Stomach smooth muscle (tissue), 2 donors: ENCODE data around the gene PRIMA1.

Experiments
- H3K27ac ChIP-seq: one replicate; pipeline ENCODE4 v1.7.0; 2013; ENCODE audit warnings: mild to moderate bottlenecking, low read length, inconsistent platforms
- H3K27me3 ChIP-seq, 2 donors: one replicate each; pipeline ENCODE4 v1.7.0; 2013; ENCODE audit warnings: low read length in 2 of 2; ENCODE audit not compliant: insufficient read depth in 2 of 2, control insufficient read depth in 1 of 2
- H3K36me3 ChIP-seq, 2 donors: one replicate each; pipeline ENCODE4 v1.7.0; 2013; ENCODE audit warnings: low read length in 2 of 2; ENCODE audit not compliant: control insufficient read depth in 2 of 2, insufficient read depth in 2 of 2
- H3K4me1 ChIP-seq: one replicate; pipeline ENCODE4 v1.7.0; 2013; ENCODE audit warnings: low read length; ENCODE audit not compliant: control insufficient read depth, insufficient read depth
- H3K4me3 ChIP-seq, 2 donors: one replicate each; pipeline ENCODE4 v1.7.0; 2013; ENCODE audit warnings: low read length in 2 of 2
- H3K9ac ChIP-seq, 2 donors: one replicate each; pipeline ENCODE4 v1.7.0; 2013; ENCODE audit warnings: low read length in 2 of 2, mild to moderate bottlenecking in 1 of 2
- H3K9me3 ChIP-seq, 2 donors: one replicate each; pipeline ENCODE4 v1.7.0; 2013; ENCODE audit warnings: low read length in 2 of 2; ENCODE audit not compliant: control insufficient read depth in 2 of 2
- donor health status: healthy.
- donor health status: Pancreatic carcinoma.

Gene PRIMA1, protein sequence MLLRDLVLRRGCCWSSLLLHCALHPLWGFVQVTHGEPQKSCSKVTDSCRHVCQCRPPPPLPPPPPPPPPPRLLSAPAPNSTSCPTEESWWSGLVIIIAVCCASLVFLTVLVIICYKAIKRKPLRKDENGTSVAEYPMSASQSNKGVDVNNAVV

GRCh38 chr14:93788293-93788542, at the start of gene PRIMA1:
Gene PRIMA1 (minus strand): TSS chr14:93788485. CDS start chr14:93787718, 767 bp downstream.
- Histone ChIP-seq H3K9me3 (no peaks in the 10 kb centered on the region), H3K27ac (peak within 1 kb of the TSS; percentile 88), H3K36me3 (peaks cover 4 to 6% of the 10 kb centered on the region in 2 donors), H3K9ac (peak within 1 kb of the TSS; percentile 67 to 80), H3K4me1 (peaks cover 65% of the 10 kb centered on the region), H3K27me3 (no peaks in the 10 kb centered on the region), H3K4me3 (peak within 1 kb of the TSS; percentile 90 to 92)

DNA sequence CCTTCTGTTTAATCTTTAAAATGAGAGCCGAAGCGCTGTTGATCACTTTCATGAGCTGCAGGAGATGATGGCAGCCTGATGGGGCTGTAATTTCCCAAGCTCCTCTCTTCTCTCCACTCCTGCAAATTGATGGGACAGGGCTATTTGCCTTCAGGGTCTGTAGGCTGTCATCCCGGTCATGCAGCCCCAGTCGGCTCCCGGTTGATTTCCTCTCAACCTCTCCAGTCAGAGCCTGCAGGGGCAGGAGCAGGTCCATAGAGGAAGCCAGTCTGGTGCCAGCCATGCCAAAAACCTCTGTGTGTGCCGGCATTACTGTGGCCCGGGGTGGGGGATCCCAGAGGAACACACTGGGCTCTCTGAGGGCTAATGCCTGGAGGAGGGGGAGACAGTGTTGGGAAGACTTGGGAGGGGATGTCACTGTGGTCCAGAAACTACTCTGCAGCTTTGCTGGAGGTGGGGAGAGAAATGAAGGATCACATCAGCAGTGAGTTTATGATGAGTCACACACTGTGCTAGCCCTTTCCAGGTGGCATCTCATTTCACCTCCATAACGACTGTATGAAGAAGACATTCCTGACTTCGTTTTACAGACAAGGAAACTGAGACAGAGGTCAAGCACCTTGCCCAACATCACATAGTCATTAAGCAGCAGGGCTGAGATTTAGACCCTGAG, 46.5 kb upstream of the PRIMA1 start:
- Histone ChIP-seq H3K4me1 (peaks cover 10% of the 10 kb centered on the region), H3K36me3 (no peaks in the 10 kb centered on the region), H3K27ac (no peak overlapping the region), H3K27me3 (no peaks in the 10 kb centered on the region), H3K9me3 (no peaks in the 10 kb centered on the region), H3K4me3 (no peak overlapping the region), H3K9ac (no peak overlapping the region)

GRCh38 chr14:93832665-93833064, 44.4 kb upstream of the PRIMA1 start:
- H3K9me3 ChIP-seq, result no peaks in the 10 kb centered on the region
- H3K9ac ChIP-seq, result no peak overlapping the region
- no peak overlapping the region for H3K27ac ChIP-seq
- H3K36me3 ChIP-seq, result no peaks in the 10 kb centered on the region
- H3K4me3 ChIP-seq, result no peak overlapping the region
- no peaks in the 10 kb centered on the region for H3K27me3 ChIP-seq
- H3K4me1 ChIP-seq, result peaks cover 10% of the 10 kb centered on the region

DNA sequence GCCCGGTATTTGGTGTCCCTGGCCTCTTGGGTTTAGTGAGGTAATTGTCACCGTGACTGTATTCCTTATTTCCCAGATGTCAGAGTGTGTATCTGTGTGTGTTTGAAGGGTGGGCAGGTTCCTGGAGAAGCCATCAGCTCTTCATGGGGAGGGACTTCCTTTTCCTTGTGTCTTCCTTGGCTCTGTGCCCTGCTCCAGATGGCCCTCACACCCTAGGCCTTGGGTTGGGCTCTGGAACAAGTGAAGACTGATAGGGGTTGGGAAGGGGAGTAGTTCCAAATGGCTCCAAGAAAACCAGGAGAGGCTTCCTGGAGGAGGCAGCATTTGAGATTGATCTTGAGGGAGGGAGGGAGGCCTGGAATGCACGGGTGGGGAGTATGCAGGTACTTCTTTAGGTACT, 43.8 kb upstream of the PRIMA1 start:
- H3K27ac ChIP-seq, result no peak overlapping the region
- no peaks in the 10 kb centered on the region for H3K27me3 ChIP-seq
- H3K36me3 ChIP-seq, result no peaks in the 10 kb centered on the region
- no peak overlapping the region for H3K4me3 ChIP-seq
- no peaks in the 10 kb centered on the region for H3K9me3 ChIP-seq
- no peak overlapping the region for H3K9ac ChIP-seq
- H3K4me1 ChIP-seq, result peaks cover 10% of the 10 kb centered on the region

DNA sequence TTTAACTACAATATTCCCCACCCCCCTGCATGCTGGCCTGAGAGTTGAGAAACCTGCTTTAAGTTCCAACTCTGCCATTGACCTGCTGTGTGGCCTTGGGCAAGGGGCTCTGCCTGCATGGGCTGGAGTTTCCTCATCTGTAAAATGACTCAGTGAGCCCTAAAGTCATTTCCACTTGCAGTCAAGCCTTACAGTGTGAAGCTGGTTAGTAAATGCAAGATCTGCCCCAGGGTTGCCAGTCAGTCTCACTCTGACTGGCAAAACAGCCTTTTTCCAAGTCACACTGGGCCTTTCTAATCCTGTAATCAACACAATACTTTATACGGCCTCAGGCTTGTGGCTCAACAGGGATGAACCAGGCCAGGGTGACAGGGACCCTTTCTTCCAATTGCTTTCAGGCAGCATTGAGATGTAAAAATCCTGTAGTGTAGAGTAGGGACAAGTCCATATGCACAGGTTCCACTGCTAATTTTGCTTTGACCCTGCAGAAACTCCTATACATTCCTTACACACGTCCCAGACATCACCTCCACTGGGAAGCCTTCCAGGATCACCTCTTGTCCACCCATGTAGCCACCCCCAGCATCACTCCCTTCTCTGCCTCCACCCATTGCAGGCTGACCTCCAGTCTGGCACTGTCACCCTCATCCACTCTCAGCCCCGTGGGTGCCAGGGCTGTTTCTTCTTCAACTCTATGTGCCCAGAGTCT, 42.6 kb upstream of the PRIMA1 start:
- no peak overlapping the region for H3K9ac ChIP-seq
- H3K27me3 ChIP-seq, result no peaks in the 10 kb centered on the region
- H3K4me1 ChIP-seq, result peaks cover 10% of the 10 kb centered on the region
- no peak overlapping the region for H3K27ac ChIP-seq
- no peak overlapping the region for H3K4me3 ChIP-seq
- no peaks in the 10 kb centered on the region for H3K36me3 ChIP-seq
- H3K9me3 ChIP-seq, result no peaks in the 10 kb centered on the region

DNA sequence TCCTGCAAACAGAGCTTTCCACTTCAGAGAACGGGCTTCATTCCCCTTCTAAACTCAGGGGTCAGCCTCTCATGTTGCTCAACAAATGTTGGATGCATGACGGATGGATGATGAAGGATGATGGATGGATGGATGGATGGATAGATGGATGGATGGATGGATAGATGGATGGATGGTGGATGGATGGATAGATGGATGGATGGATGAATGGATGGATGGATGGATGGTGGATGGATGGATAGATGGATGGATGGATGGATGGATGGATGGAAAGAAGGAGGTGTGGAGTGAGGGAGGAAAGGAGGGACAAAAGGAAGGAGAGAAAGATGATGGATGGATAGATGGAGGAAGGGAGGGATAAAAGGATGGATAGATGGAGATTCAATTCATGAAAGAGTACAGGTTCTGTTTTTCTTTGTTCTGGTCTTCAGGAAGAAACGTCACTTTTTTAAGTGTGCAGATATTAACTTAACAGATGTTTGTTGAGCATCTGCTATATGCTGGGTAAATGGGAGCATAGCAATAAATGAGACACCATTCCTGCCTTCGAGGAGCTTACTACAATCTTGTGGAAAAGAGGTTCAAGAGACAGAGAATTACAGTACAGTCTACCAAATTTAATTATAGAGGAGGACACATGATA, 41.7 kb upstream of the PRIMA1 start:
- no peak overlapping the region for H3K4me3 ChIP-seq

GRCh38 chr14:93825235-93825553, 36.9 kb upstream of the PRIMA1 start:
- no peaks in the 10 kb centered on the region for H3K36me3 ChIP-seq
- H3K4me1 ChIP-seq, result no peaks in the 10 kb centered on the region
- H3K9ac ChIP-seq, result no peak overlapping the region
- no peak overlapping the region for H3K4me3 ChIP-seq
- no peaks in the 10 kb centered on the region for H3K9me3 ChIP-seq
- peaks cover 5 to 12% of the 10 kb centered on the region in 2 donors for H3K27me3 ChIP-seq
- H3K27ac ChIP-seq, result no peak overlapping the region

More for the DNA sequence above, 41.7 kb upstream of the PRIMA1 start:
- Histone ChIP-seq H3K9me3 (no peaks in the 10 kb centered on the region), H3K9ac (no peak overlapping the region), H3K27ac (no peak overlapping the region), H3K27me3 (peaks cover 0 to 2% of the 10 kb centered on the region in 2 donors), H3K4me1 (peaks cover 10% of the 10 kb centered on the region), H3K36me3 (no peaks in the 10 kb centered on the region)

DNA sequence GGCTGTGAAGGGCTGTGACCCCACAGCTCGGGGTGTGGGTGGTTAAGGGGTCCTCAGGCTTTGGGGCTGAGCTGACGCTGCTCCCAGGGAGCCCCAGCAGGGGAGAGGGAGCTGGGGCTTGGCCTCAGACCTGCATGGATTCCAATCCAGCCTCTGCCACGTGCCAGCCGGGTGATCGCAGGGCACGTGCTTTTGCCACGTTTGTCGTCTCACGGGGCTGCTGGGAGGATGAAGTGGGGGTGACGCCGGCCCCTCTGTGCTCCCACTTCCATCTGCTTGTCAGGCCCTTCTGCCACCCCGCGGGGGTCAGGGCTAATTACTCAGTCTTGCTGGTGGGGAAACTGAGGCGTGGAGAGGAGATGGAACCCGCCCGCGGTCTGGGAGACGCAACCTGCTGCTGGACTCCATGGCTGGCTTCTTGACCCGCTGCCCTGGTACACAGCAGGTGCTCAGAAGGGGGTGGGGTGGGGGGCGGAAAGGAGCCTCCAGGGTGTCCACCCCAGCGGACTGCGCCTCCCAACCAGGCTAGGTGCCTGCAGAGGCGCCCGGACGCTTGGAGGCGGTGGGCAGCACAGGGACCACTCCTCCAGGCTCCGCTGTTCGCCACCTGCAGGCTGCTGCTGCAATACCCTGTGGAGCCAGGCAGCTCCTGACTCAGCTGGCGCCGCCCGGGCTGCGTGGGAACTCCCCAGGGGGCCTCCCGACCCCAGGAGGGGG, 36.4 kb upstream of the PRIMA1 start:
- Histone ChIP-seq H3K27ac (no peak overlapping the region), H3K4me1 (no peaks in the 10 kb centered on the region)

DNA sequence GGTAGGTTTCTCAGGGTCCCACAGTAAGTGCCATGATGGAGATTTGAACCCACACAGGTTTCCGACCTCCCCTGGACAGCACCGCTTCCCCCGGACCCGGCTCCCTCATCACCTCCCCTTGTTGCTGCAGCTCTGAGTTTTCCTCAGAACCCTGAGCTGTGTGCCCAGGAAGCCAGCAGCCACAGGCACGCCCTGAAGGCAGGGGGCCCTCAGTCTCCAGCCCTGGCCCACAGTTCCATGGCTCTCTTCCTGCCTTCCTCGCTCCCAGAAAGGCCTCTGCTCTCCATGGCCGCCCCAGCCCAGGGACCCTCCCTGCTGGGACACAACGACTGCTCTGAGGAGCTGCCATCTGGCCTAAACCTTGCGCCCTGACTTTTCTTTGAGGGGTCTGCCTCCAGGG, 35.8 kb upstream of the PRIMA1 start:
- no peaks in the 10 kb centered on the region for H3K9me3 ChIP-seq
- no peak overlapping the region for H3K27ac ChIP-seq
- H3K4me3 ChIP-seq, result no peak overlapping the region
- peaks cover 5 to 12% of the 10 kb centered on the region in 2 donors for H3K27me3 ChIP-seq
- H3K36me3 ChIP-seq, result no peaks in the 10 kb centered on the region
- H3K4me1 ChIP-seq, result no peaks in the 10 kb centered on the region
- H3K9ac ChIP-seq, result no peak overlapping the region

More for the DNA sequence above, 36.4 kb upstream of the PRIMA1 start:
- no peak overlapping the region for H3K4me3 ChIP-seq
- H3K36me3 ChIP-seq, result no peaks in the 10 kb centered on the region
- H3K9me3 ChIP-seq, result no peaks in the 10 kb centered on the region
- no peak overlapping the region for H3K9ac ChIP-seq
- H3K27me3 ChIP-seq, result peaks cover 5 to 12% of the 10 kb centered on the region in 2 donors

GRCh38 chr14:93821051-93821450, 32.8 kb upstream of the PRIMA1 start:
- Histone ChIP-seq H3K27ac (no peak overlapping the region), H3K36me3 (no peaks in the 10 kb centered on the region), H3K27me3 (peaks cover 5 to 12% of the 10 kb centered on the region in 2 donors), H3K9ac (no peak overlapping the region), H3K4me1 (no peaks in the 10 kb centered on the region), H3K9me3 (peaks cover 0 to under 1% of the 10 kb centered on the region in 2 donors), H3K4me3 (no peak overlapping the region)
